ENCODE results near the gene SCARF2.
A peak's percentile ranks its signal among the peaks of the same experiment; 100 is the strongest.

SCARF2 gene

GRCh38 chr22:20430101-20430719 lies 7.4 kb downstream of the SCARF2 start:
- Histone ChIP-seq H2AFZ (ENCODE audit: low read depth, low read length) (no peak overlapping the region), H3K4me2 (ENCODE audit: low read length) (no peak overlapping the region), H3K4me1 (ENCODE audit: low read length) (no peaks in the 10 kb centered on the region), H4K20me1 (ENCODE audit: insufficient read depth, low read length) (no peaks in the 10 kb centered on the region), H3K27me3 (ENCODE audit: low read depth, low read length) (no peaks in the 10 kb centered on the region), H3K9me3 (ENCODE audit: insufficient read depth, low read length) (no peaks in the 10 kb centered on the region), H3K36me3 (replicated peaks; ENCODE audit: low read depth, low read length) (no peaks in the 10 kb centered on the region), H3K4me3 (ENCODE audit: low read length) (no peak overlapping the region), H3K9ac (ENCODE audit: low read length) (no peak overlapping the region), H3K79me2 (ENCODE audit: low read length) (no peaks in the 10 kb centered on the region), H3K27ac (ENCODE audit: low read length) (no peak overlapping the region)
- TF ChIP-seq, protein P1, sequence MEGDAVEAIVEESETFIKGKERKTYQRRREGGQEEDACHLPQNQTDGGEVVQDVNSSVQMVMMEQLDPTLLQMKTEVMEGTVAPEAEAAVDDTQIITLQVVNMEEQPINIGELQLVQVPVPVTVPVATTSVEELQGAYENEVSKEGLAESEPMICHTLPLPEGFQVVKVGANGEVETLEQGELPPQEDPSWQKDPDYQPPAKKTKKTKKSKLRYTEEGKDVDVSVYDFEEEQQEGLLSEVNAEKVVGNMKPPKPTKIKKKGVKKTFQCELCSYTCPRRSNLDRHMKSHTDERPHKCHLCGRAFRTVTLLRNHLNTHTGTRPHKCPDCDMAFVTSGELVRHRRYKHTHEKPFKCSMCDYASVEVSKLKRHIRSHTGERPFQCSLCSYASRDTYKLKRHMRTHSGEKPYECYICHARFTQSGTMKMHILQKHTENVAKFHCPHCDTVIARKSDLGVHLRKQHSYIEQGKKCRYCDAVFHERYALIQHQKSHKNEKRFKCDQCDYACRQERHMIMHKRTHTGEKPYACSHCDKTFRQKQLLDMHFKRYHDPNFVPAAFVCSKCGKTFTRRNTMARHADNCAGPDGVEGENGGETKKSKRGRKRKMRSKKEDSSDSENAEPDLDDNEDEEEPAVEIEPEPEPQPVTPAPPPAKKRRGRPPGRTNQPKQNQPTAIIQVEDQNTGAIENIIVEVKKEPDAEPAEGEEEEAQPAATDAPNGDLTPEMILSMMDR (IDR thresholded peaks at IDR 0.05; ENCODE audit: low read depth, low read length): no peak
- TF ChIP-seq EZH2phosphoT487 (IDR thresholded peaks at IDR 0.05; ENCODE audit: low read depth): no peak

DNA sequence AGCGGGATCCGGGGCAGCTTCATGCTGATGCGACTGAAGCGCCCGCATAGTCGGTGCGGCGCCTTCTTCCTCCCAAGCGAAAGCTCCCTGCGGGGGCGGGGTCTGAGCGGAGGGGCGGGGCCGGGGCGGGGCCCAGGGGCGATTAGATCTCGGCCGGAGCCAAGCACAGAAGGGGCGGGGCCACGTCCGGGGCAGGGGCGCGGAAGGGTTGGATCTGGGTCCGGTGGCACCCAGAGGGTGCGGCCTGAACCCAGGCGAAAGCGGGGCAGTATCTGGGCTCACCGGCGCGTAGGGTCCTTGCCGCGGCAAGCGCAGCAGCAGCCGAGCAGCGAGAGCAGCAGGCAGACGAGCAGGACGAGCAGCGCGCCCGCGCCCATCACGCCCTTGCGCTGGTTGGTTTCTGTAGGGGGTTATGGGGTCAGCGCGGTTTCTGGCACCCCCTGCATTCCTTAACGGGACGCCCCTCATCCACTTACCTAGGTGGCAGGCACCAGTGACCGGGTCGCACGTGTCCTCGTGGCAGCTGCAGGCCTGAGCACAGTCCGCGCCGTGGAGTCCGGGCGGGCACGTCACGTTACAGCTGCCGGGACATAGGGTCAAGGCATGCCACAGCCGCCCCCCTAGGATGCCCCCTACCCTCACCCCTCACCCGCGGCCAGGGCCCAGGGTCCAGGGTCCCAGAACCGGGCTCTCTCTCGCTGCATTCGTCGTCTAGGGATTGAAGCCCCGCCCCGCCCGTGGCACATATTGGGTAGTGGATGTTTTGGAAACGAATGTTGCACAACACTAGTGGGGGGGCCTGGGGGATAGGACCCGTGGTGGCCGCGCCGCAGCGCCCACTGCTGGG lies 8.1 kb downstream of the SCARF2 start:
- Histone ChIP-seq H3K36me3 (replicated peaks; ENCODE audit: low read depth, low read length) (no peaks in the 10 kb centered on the region), H3K9ac (ENCODE audit: low read length) (no peak overlapping the region), H3K27ac (ENCODE audit: low read length) (no peak overlapping the region), H3K79me2 (ENCODE audit: low read length) (no peaks in the 10 kb centered on the region), H2AFZ (ENCODE audit: low read depth, low read length) (no peak overlapping the region; the same call in 1 of the 2 replicates), H3K4me2 (ENCODE audit: low read length) (peak overlapping the region; percentile 52), H3K27me3 (ENCODE audit: low read depth, low read length) (no peaks in the 10 kb centered on the region), H3K4me3 (ENCODE audit: low read length) (peak overlapping the region; percentile 74), H3K4me1 (ENCODE audit: low read length) (no peaks in the 10 kb centered on the region), H4K20me1 (ENCODE audit: insufficient read depth, low read length) (no peaks in the 10 kb centered on the region), H3K9me3 (ENCODE audit: insufficient read depth, low read length) (no peaks in the 10 kb centered on the region)
- TF ChIP-seq, protein P1 (IDR thresholded peaks at IDR 0.05; ENCODE audit: low read depth, low read length): no peak
- TF ChIP-seq EZH2phosphoT487 (IDR thresholded peaks at IDR 0.05; ENCODE audit: low read depth): no peak

DNA sequence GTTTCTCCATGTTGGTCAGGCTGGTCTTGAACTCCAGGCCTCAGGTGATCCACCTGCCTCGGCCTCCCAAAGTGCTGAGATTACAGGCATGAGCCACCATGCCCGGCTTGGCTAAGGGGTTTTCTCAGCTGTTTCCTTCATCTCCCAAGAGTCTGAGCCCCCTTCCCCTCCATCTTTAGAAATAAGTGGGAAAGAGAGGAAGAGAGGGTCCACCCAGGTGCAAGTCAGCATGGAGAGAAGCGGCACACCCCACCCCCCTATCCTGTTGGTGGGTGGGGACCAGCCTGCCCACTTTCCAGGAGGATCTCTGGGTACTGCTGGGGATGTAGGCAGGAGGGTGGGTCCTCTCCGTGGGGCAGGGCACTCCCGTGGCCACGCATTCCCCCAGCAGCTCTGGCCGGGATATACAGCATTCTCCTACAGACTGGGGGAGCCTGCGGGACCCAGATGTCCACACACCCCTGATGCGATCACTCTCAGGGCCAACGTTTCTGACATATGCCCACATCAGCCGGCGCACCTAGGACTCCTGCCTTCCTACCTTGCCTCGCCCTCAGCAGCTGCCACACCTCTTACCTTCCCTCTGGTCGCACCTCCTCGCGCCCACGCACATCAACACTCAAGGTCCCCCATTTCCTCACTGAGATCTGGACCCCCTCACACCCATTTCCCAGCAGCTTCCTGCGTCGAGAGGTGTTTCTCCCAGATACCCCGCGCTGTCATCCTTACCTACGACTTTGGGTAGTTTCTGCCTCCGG lies 8.9 kb downstream of the SCARF2 start:
- Histone ChIP-seq H3K9me3 (ENCODE audit: insufficient read depth, low read length) (no peaks in the 10 kb centered on the region), H3K36me3 (replicated peaks; ENCODE audit: low read depth, low read length) (no peaks in the 10 kb centered on the region), H3K79me2 (ENCODE audit: low read length) (no peaks in the 10 kb centered on the region), H3K27ac (ENCODE audit: low read length) (no peak overlapping the region), H4K20me1 (ENCODE audit: insufficient read depth, low read length) (no peaks in the 10 kb centered on the region), H3K9ac (ENCODE audit: low read length) (no peak overlapping the region), H3K4me3 (ENCODE audit: low read length) (peak overlapping the region; percentile 74), H3K4me1 (ENCODE audit: low read length) (no peaks in the 10 kb centered on the region), H3K27me3 (ENCODE audit: low read depth, low read length) (no peaks in the 10 kb centered on the region), H3K4me2 (ENCODE audit: low read length) (peak overlapping the region; percentile 52), H2AFZ (ENCODE audit: low read depth, low read length) (no peak overlapping the region)
- TF ChIP-seq, protein P1 (IDR thresholded peaks at IDR 0.05; ENCODE audit: low read depth, low read length): no peak
- TF ChIP-seq EZH2phosphoT487 (IDR thresholded peaks at IDR 0.05; ENCODE audit: low read depth): no peak

DNA sequence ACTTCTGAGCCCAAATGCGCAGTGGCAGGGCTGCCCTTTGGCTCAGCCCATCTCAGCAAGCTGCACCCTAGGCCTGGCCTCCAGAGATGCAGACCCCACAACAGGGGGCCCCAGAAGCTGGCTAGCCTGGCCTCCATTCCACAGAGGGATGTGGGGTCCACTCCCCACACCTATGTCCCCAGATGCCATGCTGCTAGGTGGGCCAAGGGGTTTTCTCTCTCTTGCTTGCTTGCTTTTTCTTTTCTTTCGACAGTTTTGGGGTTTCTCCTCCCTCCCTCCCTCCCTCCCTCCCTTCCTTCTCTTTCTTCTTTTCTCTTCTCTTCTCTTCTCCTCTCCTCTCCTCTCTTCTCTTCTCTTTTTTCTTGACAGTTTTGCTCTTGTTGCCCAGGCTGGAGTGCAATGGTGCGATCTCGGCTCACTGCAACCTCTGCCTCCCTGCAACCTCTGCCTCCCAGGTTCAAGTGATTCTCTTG lies 9.6 kb downstream of the SCARF2 start:
- Histone ChIP-seq H2AFZ (ENCODE audit: low read depth, low read length) (no peak overlapping the region), H4K20me1 (ENCODE audit: insufficient read depth, low read length) (no peaks in the 10 kb centered on the region), H3K4me2 (ENCODE audit: low read length) (no peak overlapping the region), H3K27ac (ENCODE audit: low read length) (no peak overlapping the region), H3K4me1 (ENCODE audit: low read length) (no peaks in the 10 kb centered on the region), H3K27me3 (ENCODE audit: low read depth, low read length) (no peaks in the 10 kb centered on the region), H3K36me3 (replicated peaks; ENCODE audit: low read depth, low read length) (no peaks in the 10 kb centered on the region), H3K9ac (ENCODE audit: low read length) (no peak overlapping the region), H3K9me3 (ENCODE audit: insufficient read depth, low read length) (no peaks in the 10 kb centered on the region), H3K79me2 (ENCODE audit: low read length) (no peaks in the 10 kb centered on the region), H3K4me3 (ENCODE audit: low read length) (no peak overlapping the region)
- no peak for TF ChIP-seq EZH2phosphoT487 (IDR thresholded peaks at IDR 0.05; ENCODE audit: low read depth)
- TF ChIP-seq, protein P1 (IDR thresholded peaks at IDR 0.05; ENCODE audit: low read depth, low read length): no peak

Measured in OCI-LY3 (cell line).